Small intestine (tissue), 7 donors: Measurements from ENCODE around the gene ABCA8. TPM values are rescaled to one million over a fixed set of nuclear protein-coding genes. Genes with fewer than 3 reads are reported as not detected.
"Not testable (repeated sequence)": the region's sequence is repeated elsewhere in the genome, so short reads cannot be mapped to it uniquely, and the experiment has no call there.

Experiments
- DNase-seq, 2 donors: peaks; one replicate each; pipeline versions ENCODE4 v3.0.0 to v3.0.0-alpha.2; 2013
- FAIRE-seq: peaks from 2 replicates; lab custom pipeline; 2012; peaks lifted over from hg19 to GRCh38; lab: Jason Lieb, UNC
- H3K27ac ChIP-seq, 3 donors: one replicate each; pipeline ENCODE4 v1.5.1; 2013; ENCODE audit warnings: low read length in 2 of 3, mild to moderate bottlenecking in 2 of 3, control low read depth in 1 of 3, inconsistent platforms in 1 of 3, low read depth in 1 of 3, moderate library complexity in 1 of 3
- H3K27me3 ChIP-seq, 3 donors: one replicate each; pipeline ENCODE4 v1.6.1; 2013; ENCODE audit warnings: low read length in 3 of 3, inconsistent platforms in 1 of 3; ENCODE audit not compliant: control insufficient read depth in 3 of 3, insufficient read depth in 3 of 3
- H3K36me3 ChIP-seq, 3 donors: one replicate each; pipeline ENCODE4 v1.6.1; 2013; ENCODE audit warnings: low read length in 3 of 3, inconsistent platforms in 1 of 3, low read depth in 1 of 3, mild to moderate bottlenecking in 1 of 3, moderate library complexity in 1 of 3; ENCODE audit not compliant: control insufficient read depth in 3 of 3, insufficient read depth in 2 of 3
- H3K4me1 ChIP-seq, 3 donors: one replicate each; pipeline ENCODE4 v1.6.1; 2013; ENCODE audit warnings: low read length in 2 of 3, inconsistent platforms in 1 of 3, low read depth in 1 of 3, mild to moderate bottlenecking in 1 of 3, moderate library complexity in 1 of 3; ENCODE audit not compliant: control insufficient read depth in 3 of 3, insufficient read depth in 2 of 3
- H3K4me3 ChIP-seq, 3 donors: one replicate each; pipeline ENCODE4 v1.5.1; 2013; ENCODE audit warnings: low read length in 3 of 3, control low read depth in 1 of 3, inconsistent platforms in 1 of 3, low read depth in 1 of 3, mild to moderate bottlenecking in 1 of 3, moderate library complexity in 1 of 3
- H3K9me3 ChIP-seq, 2 donors: one replicate each; pipeline ENCODE4 v1.6.1; 2013; ENCODE audit warnings: low read depth in 1 of 2, low read length in 1 of 2; ENCODE audit not compliant: control insufficient read depth in 2 of 2, insufficient read depth in 1 of 2
- WGBS, 3 donors: extraction: QIAGEN DNeasy Blood & Tissue Kit; methylation state at CpG; one replicate each; pipeline ENCODE4 v1.1.7; 2013; 5-methylcytosine and 5-hydroxymethylcytosine counted together
- polyA plus RNA-seq, 4 donors: library from polyadenylated mRNA; stranded (reverse) in 3 of 4; unstranded in 1 of 4; fragments of 200-250 nt in 3 of 4; fragments of 120-200 nt in 1 of 4; gene quantifications; one replicate each; pipeline versions ENCODE4 v1.2.1 to v1.2.3, GENCODE V29; 2013
- donor health status: healthy with polysubstance abuse.
- donor health status: control.
- donor health status: control.
- donor health status: Bipolar disorder and iron deficiency.
- donor health status: healthy.

ABCA8 gene
- polyA plus RNA-seq, 4 donors, result 1.5 to 7.7 (median 1.9) TPM; not detected in 1

DNA sequence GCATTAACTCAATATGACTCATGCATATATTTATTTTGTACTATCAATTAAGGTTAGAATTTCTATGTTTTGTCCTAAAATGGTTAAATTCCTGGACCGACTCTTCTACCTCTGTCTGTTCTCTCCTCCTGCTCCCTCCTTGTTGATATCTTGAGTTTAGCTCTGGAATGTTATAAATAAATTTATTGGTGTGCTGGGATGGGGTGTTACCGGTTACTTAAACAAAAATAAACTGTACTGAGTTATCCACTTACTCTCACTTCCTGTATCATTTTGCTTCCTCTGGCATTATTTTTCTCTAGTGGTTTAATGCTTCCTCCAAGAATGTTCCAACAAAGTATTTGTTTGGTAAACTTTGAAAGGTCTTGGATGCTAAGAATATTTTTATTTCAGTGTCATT, 120.1 kb downstream of the ABCA8 start:
- FAIRE-seq (no peak), DNase-seq (no peak)
- no peak overlapping the region for H3K27ac ChIP-seq
- H3K4me3 ChIP-seq, result no peak overlapping the region
- no peaks in the 10 kb centered on the region for H3K36me3 ChIP-seq
- H3K27me3 ChIP-seq, result no peaks in the 10 kb centered on the region
- no peaks in the 10 kb centered on the region for H3K4me1 ChIP-seq
- WGBS, 3 donors, result 45 to 83% (median 69%) methylated on average over 2 of the region's 2 CpGs
- H3K9me3 ChIP-seq, result no peaks in the 10 kb centered on the region

DNA sequence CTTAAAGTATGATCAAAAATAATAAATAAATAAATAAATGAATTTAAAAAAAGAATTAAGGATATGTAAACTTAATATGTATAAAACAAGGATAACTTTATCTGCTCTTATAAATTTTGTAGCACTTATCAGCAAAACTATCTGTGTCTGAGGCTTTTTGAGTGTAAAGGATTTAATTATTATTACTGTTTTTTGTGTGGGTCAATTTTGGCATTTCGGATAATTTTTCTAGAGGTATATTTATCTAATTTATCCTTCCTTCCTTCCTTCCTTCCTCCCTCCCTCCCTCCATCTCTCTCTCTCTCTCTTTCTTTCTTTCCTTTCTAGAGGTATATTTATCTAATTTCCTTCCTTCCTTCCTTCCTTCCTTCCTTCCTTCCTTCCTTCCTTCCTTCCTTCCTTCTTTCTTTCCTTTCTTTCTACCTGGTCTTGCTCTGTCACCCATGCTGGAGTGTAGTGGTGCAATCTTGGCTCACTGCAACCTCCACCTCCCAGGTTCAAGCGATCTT, 120.8 kb downstream of the ABCA8 start:
- FAIRE-seq (peak; percentile 19), DNase-seq (no peak)
- H3K27ac ChIP-seq, result no peak overlapping the region
- H3K36me3 ChIP-seq, result no peaks in the 10 kb centered on the region
- no peaks in the 10 kb centered on the region for H3K4me1 ChIP-seq
- H3K4me3 ChIP-seq, result no peak overlapping the region
- 93 to 95% (median 93%) methylated on average over 2 of the region's 2 CpGs for WGBS, 3 donors
- H3K27me3 ChIP-seq, result no peaks in the 10 kb centered on the region
- H3K9me3 ChIP-seq, result no peaks in the 10 kb centered on the region

DNA sequence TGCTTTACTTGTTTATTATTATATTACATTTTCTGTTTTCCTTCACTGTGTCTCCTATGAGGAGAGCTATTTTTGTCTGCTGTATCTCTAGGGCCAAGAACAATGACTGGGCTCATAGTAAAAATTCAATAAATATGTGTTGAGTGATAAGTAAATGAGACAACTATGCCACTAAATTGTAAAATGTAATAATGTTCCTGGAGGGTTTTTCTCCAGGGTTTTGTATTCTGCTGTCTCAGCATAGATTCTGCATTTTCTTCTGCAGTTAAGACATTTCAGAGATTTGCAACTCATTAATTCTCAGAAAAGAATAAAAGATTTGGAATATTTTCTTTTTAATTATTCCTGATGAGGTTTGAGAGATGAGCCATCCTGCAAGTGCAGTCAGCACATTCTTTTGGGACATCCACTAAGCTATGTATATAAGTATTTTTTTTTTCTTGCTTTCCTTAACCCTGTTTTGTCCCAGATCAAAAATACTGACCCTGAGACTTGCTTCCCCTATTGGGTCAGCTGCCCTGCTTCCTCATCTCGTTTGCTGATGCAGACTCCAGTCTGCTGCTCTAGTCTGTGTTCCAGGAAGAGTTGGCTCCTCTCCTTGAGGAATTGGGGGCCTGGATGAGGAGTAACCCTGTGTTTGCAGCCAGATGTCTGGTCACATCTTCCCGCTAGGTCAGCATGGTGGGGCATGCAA, 122.9 kb downstream of the ABCA8 start:
- FAIRE-seq (no peak), DNase-seq (no peak)
- H3K4me3 ChIP-seq, result no peak overlapping the region
- WGBS, 3 donors, result 53 to 68% (median 58%) methylated on average over 2 of the region's 2 CpGs
- no peaks in the 10 kb centered on the region for H3K36me3 ChIP-seq
- no peaks in the 10 kb centered on the region for H3K9me3 ChIP-seq
- H3K4me1 ChIP-seq, result no peaks in the 10 kb centered on the region
- H3K27ac ChIP-seq, result no peak overlapping the region
- no peaks in the 10 kb centered on the region for H3K27me3 ChIP-seq

DNA sequence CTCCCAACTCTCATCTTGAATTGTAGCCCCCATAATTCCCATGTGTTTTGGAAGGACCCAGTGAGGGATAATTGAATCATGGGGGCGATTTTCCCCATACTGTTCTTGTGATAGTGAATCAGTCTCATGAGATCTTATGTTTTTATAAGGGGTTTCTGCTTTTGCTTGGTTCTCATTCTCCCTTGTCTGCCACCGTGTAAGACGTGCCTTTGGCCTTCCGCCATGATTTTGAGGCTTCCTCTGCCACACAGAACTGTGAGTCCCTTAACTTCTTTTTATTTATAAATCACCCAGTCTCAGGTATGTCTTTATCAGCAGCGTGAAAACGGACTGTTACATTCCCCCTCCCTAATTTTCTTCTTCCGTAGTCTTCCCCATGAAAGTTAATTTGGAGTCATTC, 124.0 kb downstream of the ABCA8 start:
- no peak overlapping the region for H3K4me3 ChIP-seq
- DNase-seq (no peak), FAIRE-seq (no peak)
- H3K27me3 ChIP-seq, result no peaks in the 10 kb centered on the region
- no peaks in the 10 kb centered on the region for H3K36me3 ChIP-seq
- no peaks in the 10 kb centered on the region for H3K4me1 ChIP-seq
- 78 to 85% (median 79%) methylated on average over 7 of the region's 7 CpGs for WGBS, 3 donors
- H3K27ac ChIP-seq, result no peak overlapping the region
- no peaks in the 10 kb centered on the region for H3K9me3 ChIP-seq

DNA sequence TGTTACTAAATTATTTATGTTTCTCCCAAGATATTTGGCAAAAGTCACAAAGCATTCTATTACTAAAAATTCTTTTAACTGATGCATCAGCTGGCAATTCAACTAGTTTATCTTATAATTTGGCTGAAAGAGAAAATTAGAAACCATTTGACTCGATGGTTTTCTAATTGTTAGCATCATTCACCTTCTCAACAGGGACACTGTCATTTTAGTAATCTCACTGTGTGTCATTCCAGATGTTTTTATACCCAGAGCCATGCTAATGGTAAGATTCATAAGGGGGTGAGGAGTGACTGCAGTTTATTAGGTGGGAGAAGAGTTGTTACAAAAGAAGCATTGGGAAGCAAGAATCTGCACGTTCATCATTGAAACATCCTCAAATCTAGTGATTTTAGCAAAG, 124.9 kb downstream of the ABCA8 start:
- Histone ChIP-seq H3K27ac (no peak overlapping the region), H3K36me3 (no peaks in the 10 kb centered on the region), H3K9me3 (no peaks in the 10 kb centered on the region), H3K27me3 (no peaks in the 10 kb centered on the region), H3K4me1 (no peaks in the 10 kb centered on the region), H3K4me3 (no peak overlapping the region)
- DNase-seq (no peak), FAIRE-seq (no peak)
- 59 to 79% (median 67%) methylated on average over 2 of the region's 2 CpGs for WGBS, 3 donors

DNA sequence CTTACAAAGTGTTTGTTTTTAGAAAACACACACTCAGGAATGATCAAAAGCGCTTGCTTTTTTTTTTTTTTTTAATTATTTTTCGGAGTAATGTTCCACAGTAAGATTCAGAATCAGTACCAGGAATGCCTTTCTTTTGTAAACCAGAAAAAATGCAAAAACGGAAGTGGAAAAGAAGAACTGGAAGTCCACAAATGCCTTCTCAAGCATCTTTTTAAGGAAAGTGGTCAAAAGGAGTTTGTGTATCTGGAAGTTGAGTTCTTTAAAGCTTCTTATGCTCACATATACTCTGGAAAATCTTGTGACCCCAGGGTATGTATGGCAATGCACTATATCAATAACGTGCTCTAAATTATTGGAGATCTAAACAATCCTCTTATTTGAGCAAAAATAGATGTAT, 126.0 kb downstream of the ABCA8 start:
- DNase-seq (no peak), FAIRE-seq (no peak)
- Histone ChIP-seq H3K4me3 (no peak overlapping the region), H3K27me3 (no peaks in the 10 kb centered on the region), H3K36me3 (no peaks in the 10 kb centered on the region), H3K27ac (no peak overlapping the region), H3K9me3 (no peaks in the 10 kb centered on the region), H3K4me1 (no peaks in the 10 kb centered on the region)
- WGBS, 3 donors, result 82 to 85% (median 85%) methylated on average over 4 of the region's 4 CpGs

DNA sequence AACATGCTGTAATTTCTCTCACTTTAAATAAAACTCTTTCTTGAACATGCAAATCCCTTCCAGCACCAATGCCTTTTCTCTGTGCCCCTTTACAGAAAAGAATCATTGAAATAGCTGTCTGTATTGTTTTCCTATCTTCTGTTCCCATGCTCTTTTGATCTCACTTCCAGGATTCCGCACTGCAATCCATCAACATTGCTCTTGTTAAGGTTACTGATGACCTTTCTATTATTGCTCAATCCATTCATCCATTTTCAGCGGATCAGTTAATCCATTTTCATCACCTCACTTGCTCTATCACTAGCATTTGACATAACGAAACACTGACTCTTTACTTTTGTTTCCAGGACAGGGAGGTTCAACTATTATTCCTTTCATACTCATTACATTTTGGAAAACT, 130.5 kb downstream of the ABCA8 start:
- no peak overlapping the region for H3K4me3 ChIP-seq
- no peak for FAIRE-seq

DNA sequence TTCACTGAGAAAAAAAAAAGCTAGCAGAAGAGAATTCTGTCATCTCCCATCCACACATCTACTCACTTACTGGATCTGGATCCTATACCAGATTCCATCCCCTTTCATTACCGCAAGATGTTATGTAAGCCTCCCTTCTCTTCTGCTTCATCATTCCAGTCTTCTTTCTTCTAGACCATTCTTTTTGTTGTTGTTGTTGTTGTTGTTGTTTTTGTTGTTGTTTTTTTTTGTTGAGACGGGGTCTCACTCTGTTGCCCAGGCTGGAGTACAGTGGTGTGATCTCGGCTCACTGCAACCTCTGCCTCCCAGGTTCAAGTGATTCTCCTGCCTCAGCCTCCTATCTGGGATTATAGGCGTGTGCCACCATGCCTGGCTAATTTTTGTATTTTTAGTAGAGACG, 131.0 kb downstream of the ABCA8 start:
- not testable (repeated sequence) for H3K27ac ChIP-seq, H3K4me1 ChIP-seq, H3K27me3 ChIP-seq, H3K9me3 ChIP-seq, FAIRE-seq, H3K36me3 ChIP-seq, DNase-seq, H3K4me3 ChIP-seq
- WGBS, 3 donors, result 75 to 93% (median 83%) methylated on average over 5 of the region's 5 CpGs

More for the DNA sequence above, 130.5 kb downstream of the ABCA8 start:
- Histone ChIP-seq H3K9me3 (no peaks in the 10 kb centered on the region), H3K36me3 (no peaks in the 10 kb centered on the region), H3K4me1 (peaks cover 0 to 5% (median 0%) of the 10 kb centered on the region in 3 donors), H3K27ac (no peak overlapping the region), H3K27me3 (no peaks in the 10 kb centered on the region)
- 80 to 88% (median 86%) methylated on average over 3 of the region's 3 CpGs for WGBS, 3 donors
- no peak for DNase-seq
